Tibial nerve (tissue), 4 donors: ENCODE results near the gene CPNE2.

Experiments used
- EP300 ChIP-seq, 2 donors: sonication (generic); formaldehyde crosslinking; IDR thresholded peaks; one replicate each; pipeline ENCODE4 v1.6.1; 2017; ENCODE audit warnings: antibody characterized with exemption in 2 of 2, mild to moderate bottlenecking in 1 of 2
- POLR2A ChIP-seq, 2 donors: fragments of 450-650 bp; IDR thresholded peaks; one replicate each; pipeline ENCODE4 v1.6.1; 2017; ENCODE audit warnings: antibody characterized with exemption in 2 of 2, mild to moderate bottlenecking in 2 of 2, moderate library complexity in 2 of 2
- TF ChIP-seq, protein P1 (sequence below), 5 experiments: fragments of 200-600 bp in 3 of 5; fragments of 450-650 bp in 2 of 5; sonication (generic) in 3 of 5; IDR thresholded peaks; one replicate each; pipeline ENCODE4 v1.5.1; 2016 to 2019; ENCODE audit warnings: antibody characterized with exemption in 5 of 5, mild to moderate bottlenecking in 3 of 5, moderate library complexity in 2 of 5

DNA sequence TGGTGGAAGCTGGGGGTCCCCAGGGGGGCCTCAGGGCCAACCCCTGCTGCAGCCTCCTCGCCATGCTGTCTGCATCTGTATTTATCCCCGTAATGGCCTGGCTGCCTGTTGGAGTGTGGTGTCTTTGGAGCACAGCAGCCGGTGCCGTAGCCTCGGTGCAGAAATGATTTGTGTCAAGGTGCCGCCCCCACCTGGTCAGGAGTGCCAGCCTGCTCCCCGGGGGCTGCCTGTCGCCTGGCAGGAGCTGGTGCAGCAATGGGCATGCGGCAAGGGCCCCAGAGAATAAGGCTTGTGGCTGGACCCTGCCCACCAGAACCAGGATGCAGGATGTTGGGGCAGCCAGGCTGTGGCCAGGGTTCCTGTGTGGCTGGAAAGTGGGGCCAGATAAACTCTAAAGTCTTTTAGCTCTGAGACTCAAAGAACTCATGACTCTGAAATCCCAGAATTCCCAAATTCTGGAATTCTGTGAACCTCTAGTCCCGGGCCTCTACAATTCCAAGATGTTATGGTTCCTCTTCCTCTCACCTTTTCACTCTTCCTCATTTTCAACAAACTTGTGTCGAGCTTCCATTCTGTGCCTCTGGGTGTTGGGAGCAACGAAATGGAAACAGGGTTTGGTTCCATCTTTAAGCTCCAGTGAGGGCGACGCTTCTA, 5.9 kb downstream of the CPNE2 start:
- TF ChIP-seq, protein P1, sequence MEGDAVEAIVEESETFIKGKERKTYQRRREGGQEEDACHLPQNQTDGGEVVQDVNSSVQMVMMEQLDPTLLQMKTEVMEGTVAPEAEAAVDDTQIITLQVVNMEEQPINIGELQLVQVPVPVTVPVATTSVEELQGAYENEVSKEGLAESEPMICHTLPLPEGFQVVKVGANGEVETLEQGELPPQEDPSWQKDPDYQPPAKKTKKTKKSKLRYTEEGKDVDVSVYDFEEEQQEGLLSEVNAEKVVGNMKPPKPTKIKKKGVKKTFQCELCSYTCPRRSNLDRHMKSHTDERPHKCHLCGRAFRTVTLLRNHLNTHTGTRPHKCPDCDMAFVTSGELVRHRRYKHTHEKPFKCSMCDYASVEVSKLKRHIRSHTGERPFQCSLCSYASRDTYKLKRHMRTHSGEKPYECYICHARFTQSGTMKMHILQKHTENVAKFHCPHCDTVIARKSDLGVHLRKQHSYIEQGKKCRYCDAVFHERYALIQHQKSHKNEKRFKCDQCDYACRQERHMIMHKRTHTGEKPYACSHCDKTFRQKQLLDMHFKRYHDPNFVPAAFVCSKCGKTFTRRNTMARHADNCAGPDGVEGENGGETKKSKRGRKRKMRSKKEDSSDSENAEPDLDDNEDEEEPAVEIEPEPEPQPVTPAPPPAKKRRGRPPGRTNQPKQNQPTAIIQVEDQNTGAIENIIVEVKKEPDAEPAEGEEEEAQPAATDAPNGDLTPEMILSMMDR (IDR thresholded peaks at IDR 0.05) = no peak
- TF ChIP-seq EP300 (IDR thresholded peaks at IDR 0.05) (no peak), POLR2A (IDR thresholded peaks at IDR 0.05) (no peak)
